ENCODE results near the gene PNPLA1. TPM values are rescaled to one million over a fixed set of nuclear protein-coding genes. Genes with fewer than 3 reads are reported as not detected.
A peak's percentile ranks its signal among the peaks of the same experiment; 100 is the strongest.

Gene PNPLA1
- total and polyA plus RNA-seq, 10 of the 15 experiments (the other 5 are each of a cell fraction or from before 2014, with no cell fraction given) = 0.04 TPM; not detected in 9

- TF ChIP-seq RELA (IDR thresholded peaks at IDR 0.05; ENCODE audit: borderline replicate concordance, partially characterized antibody) = no peak
Measured at GRCh38 chr6:36309900-36310299, 40.0 kb downstream of the PNPLA1 start (continued).

GRCh38 chr6:36312854-36313648, 43.2 kb downstream of the PNPLA1 start:
- CTCF ChIA-PET = interaction anchor here (0.9 to 3.8 kb wide), 6 partner anchors 10 to 192 kb away, joined by 3 to 31 read pairs (median 4); no protein-coding TSS in a partner anchor
- RAD21 ChIA-PET (ENCODE audit: unreplicated experiment) = interaction anchor here (0.6 to 3.3 kb wide), 6 partner anchors 10 to 791 kb away, joined by 3 to 19 read pairs (median 6); partner anchors contain the start of genes BNIP5 and BRPF3
- Histone ChIP-seq H3K4me2 (ENCODE audit: control insufficient read depth, insufficient read depth) (peak overlapping the region; percentile 58), H2AFZ (ENCODE audit: control insufficient read depth, low read depth, low read length) (peak overlapping the region; percentile 49), H3K9me3 (replicated peaks; ENCODE audit: control insufficient read depth, insufficient read depth, low read length) (no peaks in the 10 kb centered on the region; the same call in 2 of the 3 replicates), H4K20me1 (ENCODE audit: control insufficient read depth, insufficient read depth) (no peaks in the 10 kb centered on the region), H3K4me1 (ENCODE audit: control insufficient read depth, insufficient read depth, low read length) (peaks cover 22% of the 10 kb centered on the region), H3K4me3 (no peak overlapping the region; the same call in 1 of the 2 replicates), H3K27me3 (replicated peaks in 1 of 2; ENCODE audit: control insufficient read depth in 2 of 2, insufficient read depth in 2 of 2, low read length in 1 of 2) (no peaks in the 10 kb centered on the region), H3K27ac (ENCODE audit: control insufficient read depth, insufficient read depth) (peak overlapping the region; percentile 40; the same call in 1 of the 2 replicates), H3K9ac (ENCODE audit: control insufficient read depth, insufficient read depth, low read length) (no peak overlapping the region), H3K36me3 (ENCODE audit: control insufficient read depth in 2 of 2, insufficient read depth in 2 of 2, low read length in 1 of 2) (no peaks in the 10 kb centered on the region), H3K79me2 (ENCODE audit: control insufficient read depth, insufficient read depth, low read length) (no peaks in the 10 kb centered on the region)
- FAIRE-seq (no peak), DNase-seq (ENCODE audit: low read depth, low spot score) (peak; percentile 19), ATAC-seq (peak; percentile 90)
- in situ Hi-C loops (cut with MboI) (no loop called here), intact Hi-C loops (cut with micrococcal nuclease; ENCODE audit: unreplicated experiment) (no loop called here)
- SMC1A ChIA-PET (ENCODE audit: uncharacterized antibody, unreplicated experiment) = interaction anchor here (1.0 to 6.1 kb wide), 6 partner anchors 9 to 47 kb away, joined by 3 to 41 read pairs (median 5); partner anchors contain the start of gene BNIP5
- BruUV-seq (replicated peaks) = no TSS peak
- POLR2A ChIA-PET = interaction anchor here (0.6 to 1.8 kb wide), 5 partner anchors 21 to 183 kb away, joined by 3 to 6 read pairs (median 3); no protein-coding TSS in a partner anchor
- 12% methylated on average over 8 of the region's 8 CpGs for WGBS (ENCODE audit: insufficient coverage, insufficient replicate concordance, low lambda C conversion rate, missing lambda C conversion rate)
- TF ChIP-seq SRF (IDR thresholded peaks at IDR 0.05; ENCODE audit: low read depth in 2 of 2, low read length in 2 of 2) = no peak
- no peak for TF ChIP-seq RFX5 (IDR thresholded peaks at IDR 0.05; ENCODE audit: low read depth, low read length)
- no peak for TF ChIP-seq ATF3 (IDR thresholded peaks at IDR 0.05; ENCODE audit: borderline replicate concordance, extremely low read depth, low read depth, low read length)
- no peak for TF ChIP-seq ZBED1 (IDR thresholded peaks at IDR 0.05; ENCODE audit: borderline replicate concordance)
- TF ChIP-seq IKZF1 (conservative IDR thresholded peaks at IDR 0.05) = peak; percentile 74
- TF ChIP-seq DPF2 (IDR thresholded peaks at IDR 0.05) = peak; percentile 54
- 0 out of 2 replicates have a peak, but pooled peaks have one; percentile 11 for TF ChIP-seq MTA2 (IDR thresholded peaks at IDR 0.05; ENCODE audit: low read depth)
- no peak for TF ChIP-seq CTCF (IDR thresholded peaks at IDR 0.05 in 2 of 3, conservative IDR thresholded peaks at IDR 0.05 in 1 of 3; ENCODE audit: control insufficient read depth in 2 of 3, extremely low read depth in 1 of 3, insufficient read depth in 1 of 3, low read depth in 3 of 3, low read length in 3 of 3)
- peak; percentile 92 for TF ChIP-seq SPI1 (IDR thresholded peaks at IDR 0.05; ENCODE audit: borderline replicate concordance, insufficient read depth, low read depth, low read length)
- TF ChIP-seq STAT3 (IDR thresholded peaks at IDR 0.05; ENCODE audit: low read depth, low read length) = no peak
- peak; percentile 20; the same call in 1 of the 2 replicates for TF ChIP-seq GATAD2B (conservative IDR thresholded peaks at IDR 0.05; ENCODE audit: low read depth)
- no peak for TF ChIP-seq RELA (IDR thresholded peaks at IDR 0.05; ENCODE audit: borderline replicate concordance, partially characterized antibody)
- TF ChIP-seq MLLT1 (IDR thresholded peaks at IDR 0.05) = 0 out of 2 replicates have a peak, but pooled peaks have one; percentile 42
- no peak for TF ChIP-seq SIN3A (IDR thresholded peaks at IDR 0.05; ENCODE audit: low read depth, low read length)
